Right forelimb (tissue), 1 donor: ENCODE data around the gene TSC22D1.
"Not testable (repeated sequence)": the region's sequence is repeated elsewhere in the genome, so short reads cannot be mapped to it uniquely, and the experiment has no call there.

Experiments used
- DNase-seq: peaks from one replicate; pipeline ENCODE4 v3.0.0-alpha.2; 2018

The TSC22D1 gene

DNA sequence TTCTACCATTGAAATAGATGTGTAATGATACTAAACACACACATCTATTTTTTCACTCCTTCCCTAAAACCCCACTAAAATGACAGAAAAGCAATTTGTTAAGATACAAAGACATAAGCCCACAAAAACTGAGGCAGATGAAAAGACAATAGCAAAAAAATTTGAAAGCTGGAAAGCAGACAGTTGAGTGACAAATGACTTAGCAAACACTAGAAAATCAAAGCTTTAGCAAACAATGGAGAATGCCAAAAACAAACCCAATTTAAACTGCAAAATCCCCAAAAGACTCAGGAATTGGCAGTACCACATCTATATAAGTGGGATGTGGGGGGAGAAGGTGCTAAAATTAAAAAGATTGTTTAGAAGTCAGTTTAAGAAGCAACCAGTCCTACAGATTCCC lies 9.5 kb downstream of the TSC22D1 start:
- DNase-seq = no peak

DNA sequence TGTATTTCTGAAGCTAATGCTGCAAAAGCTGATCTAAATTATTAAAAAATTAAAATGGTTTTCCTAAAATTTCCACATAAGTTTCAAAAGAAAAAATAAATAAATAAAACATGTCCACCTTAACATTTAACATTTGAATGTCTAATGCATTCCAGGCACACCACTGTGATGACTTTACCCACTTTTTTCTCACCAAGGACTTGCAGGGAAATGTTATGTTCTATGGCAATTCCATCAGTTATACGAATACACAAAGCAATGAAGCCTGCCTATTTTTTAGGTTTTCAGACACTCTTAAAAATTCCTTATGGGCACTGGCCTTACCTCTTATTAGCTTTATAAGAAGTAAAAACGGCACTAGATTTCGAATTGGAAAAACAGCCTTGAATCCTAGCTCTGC lies 10.2 kb downstream of the TSC22D1 start:
- DNase-seq = no peak

DNA sequence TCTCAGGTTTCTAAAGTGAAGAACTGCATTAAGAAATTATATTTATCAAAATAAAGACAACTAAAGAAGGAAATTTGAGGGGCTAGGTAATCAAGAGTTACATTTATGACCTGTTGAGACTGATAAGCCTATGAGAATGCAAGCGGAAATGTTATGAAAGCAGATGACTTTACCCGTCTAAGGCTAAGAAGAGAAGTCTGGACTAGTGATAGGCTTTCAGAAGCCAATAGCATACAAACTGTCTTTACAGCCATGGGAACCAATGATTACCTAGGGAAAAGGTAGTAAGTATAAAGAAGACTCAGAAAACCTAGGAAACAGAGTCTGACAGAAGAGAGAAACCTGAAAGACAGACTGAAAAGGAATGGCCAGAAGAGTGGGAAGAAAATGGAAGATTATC lies 11.2 kb downstream of the TSC22D1 start:
- no peak for DNase-seq

DNA sequence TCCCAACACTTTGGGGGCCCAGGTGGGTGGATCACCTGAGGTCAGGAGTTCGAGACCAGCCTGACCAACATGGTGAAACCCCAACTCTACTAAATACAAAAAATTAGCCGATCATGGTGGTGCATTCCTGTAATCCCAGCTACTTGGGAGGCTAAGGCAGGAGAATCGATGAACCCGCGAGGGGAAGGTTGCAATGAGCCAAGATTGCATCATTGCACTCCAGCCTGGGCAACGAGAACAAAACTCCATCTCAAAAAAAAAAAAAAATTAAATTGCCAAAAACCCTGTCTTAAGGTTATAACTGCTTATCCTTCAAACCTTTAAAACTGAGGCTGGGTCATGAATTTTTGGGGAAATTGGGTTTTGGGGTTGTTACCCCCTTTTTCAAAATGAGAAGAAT lies 13.3 kb downstream of the TSC22D1 start:
- not testable (repeated sequence) for DNase-seq

DNA sequence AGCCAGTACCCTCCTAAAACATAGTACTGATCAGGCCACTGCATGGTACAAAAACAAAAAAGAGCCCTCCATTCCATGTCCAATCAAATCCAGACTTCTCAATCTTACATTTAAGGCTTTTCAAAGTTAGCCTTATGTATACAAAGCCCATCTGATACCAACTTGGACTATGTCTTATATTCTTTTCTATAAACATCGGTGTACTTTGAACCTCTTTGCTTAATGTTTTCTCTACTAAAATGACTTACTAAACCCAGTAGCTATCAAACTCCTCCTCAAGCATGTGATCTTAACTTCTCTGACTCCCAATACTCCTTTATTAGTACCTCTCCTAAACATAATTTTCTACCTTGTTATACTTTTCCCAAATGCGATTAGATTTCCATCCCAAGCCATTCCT lies 14.8 kb downstream of the TSC22D1 start:
- DNase-seq = no peak

DNA sequence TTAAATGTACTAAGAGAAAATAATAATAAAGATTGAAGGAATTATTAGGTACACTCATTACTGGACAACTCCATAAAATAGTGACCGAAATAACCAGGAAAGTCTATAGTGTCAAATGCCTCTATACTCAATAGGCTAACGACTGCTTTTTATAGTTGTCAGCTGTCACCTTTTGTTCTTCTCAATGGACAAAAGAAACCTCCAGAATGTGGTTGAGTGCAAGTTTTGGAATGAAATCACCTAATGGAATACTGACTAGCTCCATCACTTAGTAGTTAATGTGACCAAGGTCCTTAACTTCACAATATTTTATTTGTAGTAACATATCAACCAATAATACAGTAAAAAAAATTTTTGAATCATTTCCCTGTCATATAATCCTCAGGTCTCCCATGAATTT lies 18.1 kb downstream of the TSC22D1 start:
- DNase-seq = no peak

DNA sequence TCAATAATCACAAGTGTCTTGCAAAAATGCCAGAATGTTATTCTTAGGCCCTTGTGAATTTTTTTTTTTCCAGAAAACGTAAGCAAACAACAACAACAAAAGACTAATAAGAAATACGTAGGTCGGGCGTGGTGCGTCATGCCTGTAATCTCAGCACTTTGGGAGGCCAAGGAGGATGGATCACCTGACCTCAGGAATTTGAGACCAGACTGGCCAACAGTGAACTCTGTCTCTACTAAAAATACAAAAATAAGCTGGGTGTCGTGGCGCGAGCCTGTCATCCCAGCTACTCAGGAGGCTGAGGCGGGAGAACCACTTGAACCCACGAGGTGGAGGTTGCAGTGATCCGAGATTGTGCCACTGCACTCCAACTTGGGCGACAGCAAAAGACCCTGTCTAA lies 20.9 kb downstream of the TSC22D1 start:
- DNase-seq = no peak

DNA sequence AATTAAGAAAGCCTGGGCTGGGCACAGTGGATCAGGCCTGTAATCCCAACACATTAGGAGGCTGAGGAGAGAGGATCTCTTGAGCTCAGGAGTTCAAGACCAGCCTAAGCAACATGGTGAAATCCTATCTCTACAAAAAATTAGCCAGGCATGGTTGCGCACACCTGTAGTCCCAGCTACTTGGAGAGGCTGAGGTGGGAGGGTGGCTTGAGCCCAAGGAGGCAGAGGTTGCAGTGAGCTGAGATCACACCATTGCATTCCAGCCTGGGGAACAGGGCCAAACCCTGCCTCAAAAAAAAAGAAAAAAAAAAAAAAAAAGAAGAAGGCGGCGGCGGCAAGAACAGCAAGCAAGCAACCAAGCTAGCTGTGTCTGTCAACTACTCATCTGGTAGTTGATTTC lies 26.7 kb downstream of the TSC22D1 start:
- DNase-seq = no peak

DNA sequence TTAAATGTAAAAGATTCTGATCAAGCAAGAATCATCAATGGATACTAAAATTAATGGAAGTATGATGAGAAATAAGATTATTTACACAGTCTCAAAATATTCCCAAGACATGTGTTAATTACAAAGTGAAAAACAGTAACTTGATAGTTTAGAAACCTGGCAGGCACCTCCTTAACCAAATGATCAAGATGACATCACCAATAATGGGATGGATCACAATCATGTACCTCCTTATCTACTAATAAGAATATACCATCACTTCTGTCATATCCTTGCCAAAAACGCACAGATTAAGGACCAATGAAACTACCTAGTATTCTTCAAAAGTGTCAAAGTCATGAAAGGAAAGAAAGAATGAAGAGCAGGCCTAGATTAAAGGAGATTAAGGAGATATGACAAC lies 30.0 kb downstream of the TSC22D1 start:
- no peak for DNase-seq

DNA sequence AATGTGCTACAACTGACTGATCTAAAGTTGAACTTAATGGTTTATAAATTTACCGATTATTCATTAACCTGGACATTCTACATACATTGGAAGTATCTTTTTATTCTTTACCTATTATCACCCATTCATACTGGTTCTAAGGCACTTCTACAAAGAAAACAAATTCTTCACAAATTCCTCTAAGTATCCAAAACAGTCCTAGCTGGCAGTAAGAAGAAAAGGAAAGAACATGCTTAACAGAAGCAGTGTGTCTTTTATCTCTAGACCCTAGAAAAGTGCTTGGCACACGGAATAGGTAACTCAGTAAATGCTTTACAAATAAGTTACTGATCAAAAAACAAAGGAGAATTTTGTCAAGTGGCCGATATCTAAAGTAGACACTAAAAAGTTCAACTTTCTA lies 32.8 kb downstream of the TSC22D1 start:
- DNase-seq = no peak

DNA sequence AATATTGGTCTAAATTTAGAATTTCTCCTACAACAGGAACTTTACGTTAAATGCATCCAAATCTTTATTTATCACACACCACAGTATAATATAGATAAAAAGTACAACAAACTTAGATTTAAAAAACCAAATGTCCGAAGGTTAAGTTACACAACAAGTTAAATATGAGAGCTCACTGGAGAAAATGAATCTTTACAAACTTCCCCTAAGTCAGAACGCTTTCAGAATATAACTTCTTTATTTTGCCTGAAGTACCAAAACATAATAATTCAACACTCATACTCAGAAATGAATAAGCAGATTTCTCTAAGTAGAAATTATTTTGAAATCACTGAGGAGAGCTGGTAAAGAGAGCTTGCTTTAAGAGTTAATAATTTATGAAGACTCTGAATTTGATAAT lies 33.8 kb downstream of the TSC22D1 start:
- DNase-seq = no peak

DNA sequence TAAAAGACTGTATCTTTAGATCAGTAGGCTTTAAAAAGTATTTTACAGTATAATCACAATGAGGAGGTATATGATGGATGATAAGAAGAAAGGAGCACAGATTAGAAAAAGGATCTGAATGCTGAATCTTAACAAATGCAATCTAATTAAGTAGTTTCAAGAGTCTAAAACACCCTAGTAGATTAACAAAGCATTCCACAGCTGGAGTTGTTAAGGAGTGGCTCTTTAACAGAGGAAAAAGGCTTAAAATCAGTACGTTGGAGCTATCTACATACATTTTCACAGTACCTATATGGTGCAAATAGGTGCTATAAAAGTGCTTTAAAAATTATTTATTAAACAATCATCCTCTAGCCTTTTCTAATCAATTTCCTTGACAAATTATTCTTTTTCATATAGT lies 34.5 kb downstream of the TSC22D1 start:
- DNase-seq = no peak

DNA sequence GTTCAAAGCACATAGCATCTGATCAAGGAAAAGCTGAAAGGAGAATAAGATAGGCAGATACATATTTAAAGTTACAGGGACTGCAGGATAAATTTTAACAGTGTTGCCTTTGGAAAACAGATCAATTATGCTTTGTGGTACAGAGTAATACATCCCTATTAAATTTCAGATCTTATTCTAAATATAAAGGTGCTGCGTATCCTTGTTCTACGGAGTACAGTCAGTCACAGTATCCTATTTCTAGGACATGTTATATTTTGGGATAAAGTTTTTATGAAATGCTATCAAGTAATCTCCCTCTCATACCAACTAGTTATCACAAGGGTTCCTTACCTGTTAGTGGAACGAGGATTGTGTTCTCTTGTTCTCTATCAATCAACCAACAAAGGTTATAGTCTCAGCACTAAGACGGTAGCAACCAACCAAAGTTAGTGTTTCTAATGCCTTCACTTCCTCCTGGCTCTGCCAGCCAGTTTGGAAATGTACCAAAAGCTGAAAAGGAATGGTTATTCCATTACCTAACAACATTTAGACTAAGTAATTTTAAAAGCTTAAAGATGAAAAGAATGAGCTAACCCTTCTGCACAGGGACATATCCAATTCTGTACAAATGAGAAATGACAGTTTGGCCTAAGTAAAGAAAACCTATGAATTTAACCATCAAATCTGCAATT lies 35.2 kb downstream of the TSC22D1 start:
- no peak for DNase-seq

DNA sequence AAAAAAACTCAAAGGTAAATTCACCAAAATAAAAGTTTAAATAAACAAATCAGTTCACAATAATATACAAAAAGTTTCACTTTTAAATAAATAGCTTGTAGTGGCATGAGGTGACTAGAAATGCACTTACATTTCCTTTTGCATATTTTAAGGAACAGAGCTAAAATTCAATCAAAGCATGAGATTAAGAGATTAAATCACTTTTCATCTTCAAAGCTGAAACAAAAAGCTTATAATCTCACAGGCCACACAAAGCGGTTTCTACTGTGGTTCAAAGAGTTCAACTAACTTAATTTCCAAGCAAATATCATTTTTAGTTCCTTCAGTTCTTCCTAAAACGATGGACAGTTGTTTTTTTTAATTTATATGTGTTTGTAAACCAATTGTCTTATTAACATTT lies 38.9 kb downstream of the TSC22D1 start:
- DNase-seq = no peak

DNA sequence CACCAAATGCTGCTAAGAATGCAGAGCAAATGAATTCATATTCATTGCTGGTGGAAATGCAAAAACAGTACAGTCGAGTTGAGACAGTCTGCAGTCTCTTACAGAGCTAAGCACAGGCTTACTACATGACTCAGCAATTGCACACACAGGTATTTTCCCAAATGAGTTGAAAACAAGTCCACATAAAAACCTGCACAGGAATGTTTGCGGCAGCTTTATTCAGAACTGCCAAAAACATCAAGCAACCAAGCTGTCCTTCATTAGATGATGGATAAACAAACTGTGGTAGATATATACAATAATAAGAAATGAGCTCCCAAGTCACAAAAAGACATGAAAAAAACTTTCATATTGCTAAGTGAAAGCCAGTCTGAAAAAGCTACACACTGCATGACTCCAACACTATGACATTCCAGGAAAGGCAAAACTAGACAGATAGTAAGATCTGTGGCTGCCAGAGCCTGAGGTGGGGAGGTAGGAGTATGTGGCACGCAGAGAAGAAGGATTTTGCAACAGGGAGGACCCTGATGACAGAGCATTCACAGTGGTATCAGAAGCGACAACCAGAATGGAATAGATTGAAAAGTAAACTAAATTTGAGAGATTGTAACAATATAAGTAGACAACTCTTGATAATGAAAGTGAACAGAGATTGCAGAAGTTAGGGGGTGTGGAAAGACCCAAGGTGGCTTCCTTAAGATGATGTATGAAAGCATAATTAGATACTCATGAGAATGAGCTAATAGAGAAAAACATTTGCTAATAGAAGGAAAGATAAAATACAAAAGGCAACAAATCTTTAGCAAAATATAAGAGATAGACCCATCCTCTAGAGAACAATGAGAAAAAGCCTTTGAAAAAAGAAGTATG lies 52.7 kb downstream of the TSC22D1 start:
- no peak for DNase-seq

DNA sequence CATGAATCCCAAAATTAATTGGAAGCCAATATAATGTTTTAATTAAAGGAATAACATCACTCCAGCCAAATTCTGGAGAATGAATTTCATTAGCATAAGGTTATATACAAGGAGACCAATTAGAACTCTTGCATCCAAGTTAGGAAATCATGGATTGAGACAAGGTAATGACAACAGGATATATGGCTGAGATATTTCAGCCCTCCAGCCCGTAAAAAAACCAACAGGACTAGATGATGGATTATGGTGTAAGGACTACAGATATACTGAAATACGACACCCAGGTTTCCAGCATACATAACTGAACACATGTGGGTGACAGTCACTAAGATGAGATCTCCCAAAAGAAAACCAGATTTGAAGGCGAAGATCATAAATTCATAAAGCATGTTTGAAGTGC lies 56.5 kb downstream of the TSC22D1 start:
- DNase-seq = no peak

DNA sequence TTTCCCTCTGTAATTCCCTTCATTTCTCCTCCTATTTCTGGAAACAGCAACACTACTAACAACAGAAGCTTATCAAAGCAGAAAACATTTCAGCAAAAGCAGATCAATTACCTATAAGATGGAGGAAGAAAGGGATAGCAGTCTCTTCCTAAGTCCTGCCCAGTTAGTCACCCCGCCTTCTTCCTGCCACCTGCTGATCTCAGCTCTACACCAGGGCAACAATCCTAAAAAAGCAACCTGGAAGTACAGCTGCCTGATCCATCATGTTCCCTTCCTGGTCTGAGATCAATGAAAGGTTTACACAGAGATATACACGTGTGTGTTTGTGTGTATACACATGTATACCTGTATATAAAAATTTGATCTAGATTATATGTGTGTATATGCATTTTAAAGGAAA lies 59.4 kb downstream of the TSC22D1 start:
- no peak for DNase-seq

DNA sequence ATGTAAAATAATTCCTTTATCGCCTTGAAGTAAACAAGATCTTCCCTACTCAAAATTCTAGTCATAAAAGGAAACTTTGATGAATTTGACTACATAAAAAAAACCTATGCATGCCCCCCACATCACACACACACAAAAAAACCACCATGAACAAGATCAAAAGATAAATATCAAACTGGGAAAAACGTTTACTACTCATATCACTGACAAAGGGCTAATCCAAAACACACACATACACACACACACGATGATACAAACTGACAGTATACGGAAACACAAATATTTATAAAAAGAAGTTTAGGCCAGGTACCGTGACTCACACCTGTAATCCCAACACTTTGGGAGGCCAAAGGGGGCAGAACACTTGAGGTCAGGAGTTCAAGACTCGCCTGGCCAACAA lies 61.9 kb downstream of the TSC22D1 start:
- no peak for DNase-seq

DNA sequence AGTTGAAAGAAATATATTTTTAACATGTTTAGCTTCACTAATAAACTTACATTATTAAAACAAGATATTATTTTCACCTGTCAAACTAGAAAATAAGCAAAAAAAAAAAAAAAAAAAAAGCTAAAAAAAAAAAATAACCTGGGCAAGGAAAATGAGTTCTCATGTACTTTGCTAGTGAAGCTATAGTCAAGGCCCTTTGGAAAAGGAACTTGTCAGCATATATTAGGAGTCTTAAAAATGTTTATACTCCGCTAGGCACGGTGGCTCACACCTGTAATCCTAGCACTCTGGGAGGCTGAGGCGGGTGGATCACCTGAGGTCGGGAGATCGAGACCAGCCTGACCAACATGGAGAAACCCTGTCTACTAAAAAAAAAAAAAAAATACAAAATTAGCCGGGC lies 66.3 kb downstream of the TSC22D1 start:
- not testable (repeated sequence) for DNase-seq

DNA sequence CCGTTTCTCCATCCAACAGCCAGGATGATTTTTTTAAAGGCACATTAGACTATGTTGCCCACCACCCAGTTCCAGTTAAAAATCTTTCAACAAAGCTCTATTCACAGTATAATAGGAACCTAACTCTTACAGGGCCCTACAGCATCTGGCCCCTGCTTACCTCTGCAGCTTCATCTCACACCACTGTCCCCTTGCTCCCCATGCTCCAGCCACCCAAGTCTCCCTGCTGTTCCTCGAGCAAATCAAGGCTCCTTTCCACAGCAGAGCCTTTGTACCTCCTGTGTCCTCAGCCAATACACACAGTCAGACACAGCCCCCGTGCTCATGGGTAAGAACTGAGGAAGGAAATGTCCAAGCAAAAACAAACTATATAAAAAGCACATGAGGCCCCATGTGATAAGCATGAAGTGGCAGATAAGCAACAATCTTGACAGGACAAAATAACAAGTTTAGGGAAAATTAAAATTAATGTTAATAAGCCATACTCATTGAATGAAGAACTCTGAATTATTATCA lies 67.5 kb downstream of the TSC22D1 start:
- no peak for DNase-seq

DNA sequence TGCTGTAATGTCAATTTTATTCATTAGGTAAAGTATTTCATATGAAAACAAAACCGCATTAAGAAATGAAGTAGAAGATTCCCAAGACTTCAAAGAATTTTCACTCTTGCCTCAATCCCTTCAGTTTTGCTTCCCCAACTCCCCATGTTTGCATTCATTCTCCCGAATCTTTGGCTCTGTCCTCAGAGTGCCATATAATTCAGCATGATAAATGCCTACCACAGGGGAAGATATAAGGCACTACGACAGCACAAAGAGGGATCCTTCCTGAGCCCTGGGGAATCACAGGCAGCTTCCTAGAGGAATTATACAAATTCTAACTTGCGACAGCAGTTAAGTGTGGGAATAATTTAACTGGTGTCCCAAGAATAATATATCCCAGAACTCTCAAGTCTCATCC lies 68.5 kb downstream of the TSC22D1 start:
- DNase-seq = no peak

DNA sequence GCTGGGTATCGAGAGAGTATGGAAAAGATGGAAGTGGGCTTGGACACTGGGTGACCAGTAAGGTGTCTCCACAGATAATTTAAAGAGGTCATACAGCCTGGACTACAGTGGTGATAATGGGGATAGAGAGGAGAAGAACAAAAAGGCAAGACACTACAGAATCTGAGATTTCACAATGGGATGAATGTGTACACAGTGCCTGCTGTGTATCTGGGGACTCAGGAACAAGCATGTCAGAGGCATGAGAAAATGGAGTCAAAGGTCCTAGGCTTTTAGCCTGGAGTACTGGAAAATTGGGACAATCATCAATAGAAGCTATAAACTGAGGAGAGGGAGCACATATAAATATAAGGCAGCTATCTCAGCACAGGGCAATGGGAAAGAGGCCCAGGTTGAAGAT lies 69.4 kb downstream of the TSC22D1 start:
- no peak for DNase-seq

DNA sequence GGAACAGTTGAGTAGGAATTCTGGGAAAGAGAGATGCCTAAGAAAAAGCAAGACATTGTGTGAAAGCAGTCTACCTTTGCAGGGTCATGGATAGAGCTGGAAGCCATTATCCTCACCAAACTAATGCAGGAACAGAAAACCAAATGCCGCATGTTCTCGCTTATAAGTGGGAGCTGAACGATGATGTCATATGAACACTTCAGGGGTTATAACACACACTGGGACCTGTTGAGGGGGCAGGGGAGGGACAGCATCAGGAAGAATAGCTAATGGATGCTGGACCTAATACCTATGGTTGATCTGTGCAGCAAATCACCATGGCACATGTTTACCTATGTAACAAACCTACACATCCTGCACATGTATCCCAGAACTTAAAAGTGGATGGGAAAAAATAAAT lies 69.9 kb downstream of the TSC22D1 start:
- no peak for DNase-seq

DNA sequence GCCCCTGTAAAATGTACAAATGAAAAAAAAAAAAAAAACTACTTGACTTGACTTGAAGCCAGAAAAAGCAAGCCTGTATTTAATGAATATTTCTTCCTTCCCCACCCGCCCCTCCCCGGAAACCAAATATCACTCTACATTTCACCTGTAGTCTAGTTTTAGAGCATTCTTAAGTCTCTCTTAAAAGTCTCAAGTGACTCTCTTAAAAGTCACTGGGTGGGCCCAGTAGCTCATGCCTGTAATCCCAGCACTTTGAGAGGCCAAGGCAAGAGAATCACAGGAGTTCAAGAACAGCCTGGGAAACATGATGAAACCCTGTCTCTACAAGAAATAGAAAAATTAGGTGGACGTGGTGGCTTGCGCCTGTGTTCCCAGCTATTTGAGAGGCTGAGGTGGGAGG lies 72.0 kb downstream of the TSC22D1 start:
- no peak for DNase-seq

DNA sequence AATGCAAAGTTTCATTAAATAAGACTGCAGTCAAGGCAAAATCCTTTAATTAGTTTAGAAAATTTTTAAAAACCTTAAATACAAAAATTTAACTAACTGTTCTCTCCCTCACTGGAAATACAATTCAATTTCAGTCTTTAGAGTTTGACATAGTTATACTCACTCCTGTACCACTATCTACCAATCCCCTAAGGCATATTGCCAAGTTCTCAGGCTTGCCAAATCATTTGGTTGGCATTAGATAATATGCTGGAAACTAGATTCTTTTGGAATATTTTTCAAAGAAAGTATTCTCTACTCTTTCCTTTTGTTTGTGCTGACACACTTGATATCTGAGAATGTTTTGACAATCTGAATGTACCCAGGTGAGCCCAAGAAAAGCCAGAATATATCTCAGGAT lies 77.2 kb downstream of the TSC22D1 start:
- no peak for DNase-seq
